ENCODE data around the gene PTGIS.

Gene PTGIS

DNA sequence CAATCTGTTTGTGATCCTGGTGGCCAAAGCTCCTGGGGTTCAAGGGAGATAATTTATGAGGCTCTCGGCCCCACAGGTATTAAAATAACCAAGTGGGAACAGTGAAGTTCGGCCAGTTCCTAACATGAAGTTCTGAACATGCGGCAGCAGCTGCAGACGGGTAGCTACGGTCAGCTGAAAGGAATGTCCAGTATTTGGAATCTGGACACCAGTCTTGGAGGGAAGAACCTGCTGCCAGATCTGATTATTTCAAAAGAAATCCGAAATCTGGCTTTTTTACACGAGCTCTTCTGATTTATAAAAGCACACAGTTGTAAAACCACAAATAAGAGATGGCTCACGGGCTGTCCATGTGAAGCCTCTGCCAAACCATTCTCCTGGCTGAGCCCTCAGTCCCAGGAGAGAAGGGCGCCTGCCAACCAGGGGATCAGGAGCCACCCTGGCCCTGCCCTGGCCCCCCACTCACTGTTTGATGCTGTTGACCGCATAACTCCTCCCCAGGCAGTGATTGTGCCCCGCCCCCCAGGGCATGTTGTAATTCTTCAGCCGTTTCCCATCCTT lies 57.3 kb downstream of the PTGIS start:
- ChIA-PET CTCF (interaction anchor here (0.6 to 1.2 kb wide), 5 partner anchors 25 to 440 kb away, joined by 3 to 6 read pairs (median 3); no protein-coding TSS in a partner anchor), POLR2A (ENCODE audit: low non-redundant PET) (no interaction called here)
- DNase-seq (ENCODE audit: low spot score), result no peak
- H3K27ac ChIP-seq, result peak overlapping the region; percentile 76
- TF ChIP-seq, protein P1, sequence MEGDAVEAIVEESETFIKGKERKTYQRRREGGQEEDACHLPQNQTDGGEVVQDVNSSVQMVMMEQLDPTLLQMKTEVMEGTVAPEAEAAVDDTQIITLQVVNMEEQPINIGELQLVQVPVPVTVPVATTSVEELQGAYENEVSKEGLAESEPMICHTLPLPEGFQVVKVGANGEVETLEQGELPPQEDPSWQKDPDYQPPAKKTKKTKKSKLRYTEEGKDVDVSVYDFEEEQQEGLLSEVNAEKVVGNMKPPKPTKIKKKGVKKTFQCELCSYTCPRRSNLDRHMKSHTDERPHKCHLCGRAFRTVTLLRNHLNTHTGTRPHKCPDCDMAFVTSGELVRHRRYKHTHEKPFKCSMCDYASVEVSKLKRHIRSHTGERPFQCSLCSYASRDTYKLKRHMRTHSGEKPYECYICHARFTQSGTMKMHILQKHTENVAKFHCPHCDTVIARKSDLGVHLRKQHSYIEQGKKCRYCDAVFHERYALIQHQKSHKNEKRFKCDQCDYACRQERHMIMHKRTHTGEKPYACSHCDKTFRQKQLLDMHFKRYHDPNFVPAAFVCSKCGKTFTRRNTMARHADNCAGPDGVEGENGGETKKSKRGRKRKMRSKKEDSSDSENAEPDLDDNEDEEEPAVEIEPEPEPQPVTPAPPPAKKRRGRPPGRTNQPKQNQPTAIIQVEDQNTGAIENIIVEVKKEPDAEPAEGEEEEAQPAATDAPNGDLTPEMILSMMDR (conservative IDR thresholded peaks at IDR 0.05; ENCODE audit: low read depth), result no peak

DNA sequence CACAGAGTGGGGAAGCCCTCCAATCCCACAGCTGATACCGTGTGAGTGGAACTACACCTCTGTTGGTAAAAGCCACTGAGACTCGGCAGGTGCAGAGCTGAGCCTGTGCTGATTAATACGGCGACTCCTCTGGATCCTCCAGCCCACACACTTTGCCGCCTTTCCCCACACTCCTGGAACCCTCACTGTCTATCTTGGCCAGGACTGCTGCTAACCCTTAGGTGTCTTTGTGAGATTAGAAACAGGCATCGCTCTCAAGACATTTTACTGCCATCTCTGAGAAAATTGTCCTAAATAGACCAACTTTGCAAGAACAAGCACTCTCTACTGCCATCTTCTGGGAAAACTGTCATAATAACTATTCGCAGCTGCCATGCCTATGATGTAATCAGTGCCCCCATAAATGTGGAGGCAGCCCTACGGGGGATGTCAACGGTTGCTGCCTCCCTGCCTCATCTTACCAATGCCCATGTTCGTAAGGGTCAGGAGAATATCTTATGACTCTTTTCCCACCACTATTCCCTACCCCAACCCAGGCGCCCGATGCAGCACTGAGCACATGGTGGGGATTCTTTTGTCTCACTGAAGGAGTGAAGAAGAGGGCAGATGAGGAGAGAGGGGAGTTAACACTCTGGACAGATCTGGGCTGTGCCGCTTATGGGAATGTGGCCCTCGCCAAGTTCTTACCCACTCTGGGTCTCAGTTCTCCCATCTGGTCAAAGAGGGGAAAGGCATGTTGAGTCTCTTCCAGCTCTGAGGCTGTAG lies 59.3 kb downstream of the PTGIS start:
- CTCF ChIA-PET, result interaction anchor here (0.6 to 5.7 kb wide), 30 partner anchors 8 to 1245 kb away, joined by 3 to 58 read pairs (median 4); partner anchors contain the start of gene KCNB1

DNA sequence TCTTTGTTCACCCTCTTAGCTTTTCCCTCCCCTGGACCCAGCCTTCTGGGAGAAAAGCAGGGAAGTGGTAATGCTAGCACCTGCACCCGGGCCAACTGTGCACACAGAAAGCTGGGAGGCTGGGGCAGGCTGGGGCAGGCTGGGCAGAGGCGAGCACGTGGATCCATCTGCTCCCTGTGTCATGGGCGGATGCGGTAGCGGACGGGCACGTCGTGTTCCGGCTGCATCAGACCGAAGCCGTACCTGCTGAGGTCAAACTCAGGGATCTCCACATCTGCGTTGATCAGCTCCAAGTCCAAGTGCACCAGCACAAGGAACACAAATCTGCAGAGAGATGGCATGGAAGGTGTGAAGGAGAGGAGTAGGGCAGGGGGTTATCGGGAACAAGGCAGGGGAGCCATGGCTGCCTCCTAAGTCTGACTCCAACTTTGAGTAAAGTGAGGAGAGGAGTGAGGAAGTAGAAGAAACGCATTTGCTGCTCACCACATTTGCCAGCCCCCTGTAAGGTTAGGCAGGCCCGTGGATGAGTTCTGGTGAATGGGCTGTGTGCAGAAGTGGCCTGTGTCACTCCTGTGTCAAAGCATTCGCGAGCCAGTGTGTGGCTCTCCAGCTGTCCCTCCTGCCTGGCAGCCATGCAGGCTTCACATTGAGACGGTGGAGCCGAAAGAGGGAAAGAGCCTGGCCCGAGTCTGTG lies 60.0 kb downstream of the PTGIS start:
- CTCF ChIA-PET, result interaction anchor here (0.6 to 5.7 kb wide), 17 partner anchors 8 to 1244 kb away, joined by 3 to 58 read pairs (median 4); partner anchors contain the start of genes KCNB1 and SPATA2

More for the DNA sequence above, 59.3 kb downstream of the PTGIS start:
- POLR2A ChIA-PET (ENCODE audit: low non-redundant PET), result interaction anchor here (0.7 kb wide), 1 partner anchor 154 kb away, joined by 3 read pairs; no protein-coding TSS in a partner anchor
- TF ChIP-seq, protein P1 (conservative IDR thresholded peaks at IDR 0.05; ENCODE audit: low read depth), result no peak; the same call in 1 of the 2 replicates
- peak overlapping the region; percentile 66 for H3K27ac ChIP-seq
- peak; percentile 63 for DNase-seq (ENCODE audit: low spot score)

DNA sequence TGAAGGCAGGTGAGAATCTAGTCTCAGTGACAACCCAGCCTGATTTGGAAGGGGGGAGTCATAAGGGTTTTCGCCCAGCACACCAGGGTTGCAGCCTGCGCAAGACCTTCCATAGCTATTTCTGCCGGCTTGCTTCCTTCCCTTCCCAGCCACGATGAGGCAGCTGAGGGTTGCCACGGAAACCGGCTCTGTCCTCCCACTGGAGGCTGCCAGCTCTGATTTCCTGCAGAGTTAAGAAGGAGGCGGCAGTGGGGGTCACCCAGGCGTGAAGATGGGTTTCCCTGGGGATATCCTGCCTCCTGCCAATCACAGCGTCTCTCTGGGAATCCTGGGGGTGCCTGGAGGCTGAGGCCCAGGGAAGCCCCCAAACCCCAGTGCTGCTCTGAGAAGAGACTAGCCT lies 62.4 kb downstream of the PTGIS start:
- TF ChIP-seq, protein P1 (conservative IDR thresholded peaks at IDR 0.05; ENCODE audit: low read depth), result no peak
- DNase-seq (ENCODE audit: low spot score), result no peak
- ChIA-PET CTCF (interaction anchor here (0.9 to 5.7 kb wide), 4 partner anchors 21 to 171 kb away, joined by 3 to 58 read pairs (median 26); partner anchors contain the start of gene KCNB1), POLR2A (ENCODE audit: low non-redundant PET) (no interaction called here)
- H3K27ac ChIP-seq, result no peak overlapping the region

More for the DNA sequence above, 60.0 kb downstream of the PTGIS start:
- TF ChIP-seq, protein P1 (conservative IDR thresholded peaks at IDR 0.05; ENCODE audit: low read depth), result no peak
- peak; percentile 72 for DNase-seq (ENCODE audit: low spot score)
- POLR2A ChIA-PET (ENCODE audit: low non-redundant PET), result interaction anchor here (0.7 kb wide), 1 partner anchor 153 kb away, joined by 3 read pairs; no protein-coding TSS in a partner anchor
- H3K27ac ChIP-seq, result peak overlapping the region; percentile 66

DNA sequence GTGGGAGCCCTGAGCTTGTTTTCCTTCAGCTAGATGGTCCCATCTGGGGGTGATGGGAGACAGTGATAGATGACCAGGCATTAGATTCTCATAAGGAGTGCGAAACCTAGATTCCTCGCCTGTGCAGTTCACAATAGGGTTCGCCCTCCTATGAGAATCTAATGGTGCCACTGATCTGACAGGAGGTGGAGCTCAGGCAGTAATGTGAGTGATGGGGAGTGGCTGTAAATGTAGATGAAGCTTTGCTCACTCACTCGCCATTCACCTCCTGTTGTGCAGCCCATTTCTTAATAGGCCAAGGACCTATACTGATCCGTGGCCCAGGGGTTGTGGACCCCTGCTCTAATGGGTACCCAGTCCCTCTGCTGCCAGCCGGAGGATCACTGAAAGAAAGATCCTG lies 64.8 kb downstream of the PTGIS start:
- no peak overlapping the region for H3K27ac ChIP-seq
- DNase-seq (ENCODE audit: low spot score), result no peak
- TF ChIP-seq, protein P1 (conservative IDR thresholded peaks at IDR 0.05; ENCODE audit: low read depth), result no peak
- ChIA-PET POLR2A (ENCODE audit: low non-redundant PET) (no interaction called here), CTCF (interaction anchor here (0.6 kb wide), 1 partner anchor 137 kb away, joined by 3 read pairs; no protein-coding TSS in a partner anchor)

DNA sequence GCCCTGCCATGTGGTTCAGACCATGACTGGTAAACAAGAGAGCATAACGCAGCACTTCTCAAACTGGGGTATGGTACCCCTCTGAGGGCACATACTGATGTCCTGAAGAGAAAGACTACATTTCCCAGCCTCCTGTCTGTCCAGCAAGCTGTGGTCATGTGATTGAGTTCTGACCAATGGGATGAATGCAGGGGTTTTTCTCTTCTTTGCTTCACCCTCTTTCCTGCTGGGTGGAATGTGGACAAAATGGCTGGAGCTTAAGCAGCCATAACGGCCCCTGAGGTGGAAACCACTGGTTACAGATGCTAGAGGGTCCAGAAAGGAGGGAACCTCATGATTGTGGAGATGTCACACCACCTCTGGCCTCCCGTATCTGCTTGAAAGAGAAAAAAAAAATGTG lies 66.0 kb downstream of the PTGIS start:
- H3K27ac ChIP-seq, result no peak overlapping the region
- ChIA-PET POLR2A (ENCODE audit: low non-redundant PET) (interaction anchor here (0.7 kb wide), 1 partner anchor 209 kb away, joined by 3 read pairs; no protein-coding TSS in a partner anchor), CTCF (interaction anchor here (0.5 kb wide), 1 partner anchor 256 kb away, joined by 3 read pairs; no protein-coding TSS in a partner anchor)
- peak; percentile 64 for DNase-seq (ENCODE audit: low spot score)
- TF ChIP-seq, protein P1 (conservative IDR thresholded peaks at IDR 0.05; ENCODE audit: low read depth), result no peak
